NCI-H2029 (cell line): ENCODE data around the gene CHST8.
"Not testable (repeated sequence)": the region's sequence is repeated elsewhere in the genome, so short reads cannot be mapped to it uniquely, and the experiment has no call there.

ENCODE experiments used
- DNase-seq: peaks from one replicate; lab custom pipeline; 2025; lab: John Stamatoyannopoulos, UW

The CHST8 gene, protein sequence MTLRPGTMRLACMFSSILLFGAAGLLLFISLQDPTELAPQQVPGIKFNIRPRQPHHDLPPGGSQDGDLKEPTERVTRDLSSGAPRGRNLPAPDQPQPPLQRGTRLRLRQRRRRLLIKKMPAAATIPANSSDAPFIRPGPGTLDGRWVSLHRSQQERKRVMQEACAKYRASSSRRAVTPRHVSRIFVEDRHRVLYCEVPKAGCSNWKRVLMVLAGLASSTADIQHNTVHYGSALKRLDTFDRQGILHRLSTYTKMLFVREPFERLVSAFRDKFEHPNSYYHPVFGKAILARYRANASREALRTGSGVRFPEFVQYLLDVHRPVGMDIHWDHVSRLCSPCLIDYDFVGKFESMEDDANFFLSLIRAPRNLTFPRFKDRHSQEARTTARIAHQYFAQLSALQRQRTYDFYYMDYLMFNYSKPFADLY

DNA sequence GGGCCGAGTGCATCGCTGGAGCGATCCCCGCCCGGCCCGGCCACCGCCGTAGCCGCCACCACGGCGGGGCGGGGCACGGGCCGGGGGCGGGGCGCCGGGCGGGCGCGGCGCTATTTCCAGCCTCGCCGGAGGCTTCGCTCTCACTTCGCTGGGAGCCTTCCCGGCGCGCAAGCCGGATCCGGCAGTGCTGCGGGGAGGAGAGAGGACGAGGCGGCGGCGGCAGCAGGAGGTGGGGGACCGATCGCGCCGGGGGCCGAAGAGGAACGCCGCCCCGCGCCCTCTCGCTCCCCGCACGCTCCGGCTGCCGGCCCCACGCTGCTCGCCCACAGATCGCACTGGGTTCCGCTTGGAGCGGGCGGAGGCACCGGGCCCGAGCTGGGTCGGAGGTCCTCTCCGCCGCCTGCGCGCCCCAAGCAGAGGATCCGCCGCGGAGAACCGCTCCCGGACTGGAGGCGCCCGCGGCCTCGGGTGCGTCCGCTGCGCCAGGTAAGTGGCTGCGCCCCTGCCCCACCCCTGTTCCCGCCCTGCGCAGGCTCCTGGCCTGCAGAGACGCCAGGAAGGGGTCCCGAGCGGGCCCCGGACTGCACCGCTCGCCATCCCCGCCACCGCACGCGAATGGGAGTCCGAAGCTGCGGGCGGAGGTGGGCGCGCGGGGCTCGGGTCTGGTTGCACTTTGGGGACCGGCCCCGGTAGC, at the start of gene CHST8:
CHST8 (plus strand) TSS at position 143 of the 694 bp plus-strand sequence. CDS start 67,309 bp downstream, outside the sequence.
- peak; percentile 41 for DNase-seq

DNA sequence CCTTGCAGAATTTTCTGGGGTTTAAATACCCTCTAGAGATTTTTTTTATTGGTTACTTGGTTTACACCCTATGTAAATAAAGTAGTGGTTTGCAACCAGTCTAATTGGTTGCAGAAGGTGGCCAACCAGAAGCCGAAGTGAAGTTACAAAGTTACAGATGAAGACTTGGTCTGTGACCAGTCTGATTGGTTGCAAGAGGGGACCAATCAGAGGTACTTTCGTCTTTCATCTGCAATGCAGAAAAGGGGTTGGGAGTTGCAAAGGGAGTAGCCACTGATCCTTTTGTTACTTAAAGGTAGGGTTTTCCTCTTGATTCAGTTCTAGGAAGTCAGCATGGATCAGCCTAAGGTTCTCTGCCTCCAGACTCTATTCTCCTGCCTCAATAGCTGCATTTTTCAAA, 48.8 kb upstream of the CHST8 start:
- DNase-seq = no peak

DNA sequence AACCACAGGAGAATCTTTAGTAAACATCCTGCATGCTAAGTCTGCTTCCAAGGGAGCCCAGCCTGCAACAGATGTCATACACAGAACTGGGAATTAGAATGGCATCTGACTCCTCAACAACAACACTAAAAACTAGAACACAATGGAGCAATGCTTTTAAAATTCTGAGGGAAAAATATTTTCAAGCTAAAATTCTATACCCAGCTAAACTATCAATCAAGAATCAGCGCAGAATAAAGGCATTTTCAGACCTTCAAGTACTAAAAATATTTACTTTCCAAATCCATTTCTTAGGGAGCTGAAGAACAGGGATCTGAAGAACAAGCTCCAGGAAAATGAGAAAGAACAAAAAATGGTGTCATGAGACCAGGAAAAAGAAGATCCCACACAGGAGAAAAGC, 46.9 kb upstream of the CHST8 start:
- DNase-seq = no peak

DNA sequence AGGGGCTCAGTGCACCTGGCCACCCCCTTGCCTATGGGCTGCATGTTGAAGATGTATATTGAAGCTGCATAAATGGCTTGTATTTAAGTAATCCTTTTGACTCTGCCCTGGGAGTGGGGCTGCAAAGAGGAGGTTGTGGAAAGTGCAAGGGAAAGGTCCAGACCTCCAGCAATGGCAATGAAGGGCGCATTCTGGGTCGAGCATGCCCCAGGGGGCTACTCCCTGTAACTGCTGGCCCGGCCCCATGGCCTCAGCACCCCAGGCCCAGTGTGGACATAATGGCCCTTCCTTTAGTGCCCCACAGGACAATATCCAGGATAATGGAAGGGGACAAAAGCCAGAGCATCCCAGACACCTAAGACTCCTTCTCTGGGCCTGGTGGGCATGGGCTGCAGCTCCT, 43.1 kb upstream of the CHST8 start:
- DNase-seq = no peak

DNA sequence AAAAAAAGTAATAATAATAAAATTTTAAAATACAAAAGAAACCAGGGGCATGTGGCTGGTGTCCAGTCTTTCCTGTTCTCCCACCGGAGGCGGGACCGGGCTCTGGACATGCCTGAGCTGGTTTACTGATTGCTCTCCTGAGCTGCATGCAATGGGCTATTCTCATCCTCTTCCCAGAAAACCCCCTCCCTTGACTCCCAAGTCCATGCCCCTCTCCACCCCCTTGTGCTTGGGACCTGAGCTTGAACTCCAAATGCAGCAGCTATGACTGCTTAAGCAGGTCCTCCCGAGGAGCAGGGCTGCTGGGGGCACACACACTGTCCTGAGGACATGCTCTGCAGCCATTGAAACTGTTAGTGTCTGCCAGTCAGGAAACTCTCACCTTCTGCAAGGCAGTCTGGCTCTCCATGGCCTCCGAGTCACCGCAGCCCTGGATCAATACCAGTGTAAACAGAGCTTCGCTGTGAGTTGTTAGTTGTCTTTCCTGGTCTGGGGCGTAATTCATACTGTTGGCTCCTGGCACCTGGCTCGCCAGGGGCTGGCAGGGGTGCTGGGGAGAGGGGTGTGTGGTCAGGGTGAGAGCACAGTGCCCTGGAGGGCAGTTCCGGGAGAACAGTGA, 41.6 kb upstream of the CHST8 start:
- peak; percentile 81 for DNase-seq

DNA sequence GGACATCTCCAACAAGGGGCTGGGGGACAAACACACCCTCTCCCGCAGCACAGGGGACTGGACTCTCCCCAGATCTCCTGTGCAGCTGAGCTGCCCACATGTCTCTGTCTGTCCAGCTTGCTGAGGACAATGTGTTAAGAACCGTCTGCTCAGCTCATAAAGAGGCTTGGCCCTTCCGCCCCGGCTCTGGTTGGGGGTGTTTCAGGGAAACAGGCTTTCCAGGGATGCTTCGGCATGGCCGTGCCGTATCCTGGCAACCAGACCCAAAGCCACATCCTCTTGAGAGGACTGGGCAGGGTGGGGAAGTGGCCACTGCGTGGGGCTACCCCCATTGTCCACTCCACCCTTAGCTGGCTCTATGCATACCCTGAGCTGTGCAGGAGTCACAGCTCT, 41.1 kb upstream of the CHST8 start:
- peak; percentile 20 for DNase-seq

DNA sequence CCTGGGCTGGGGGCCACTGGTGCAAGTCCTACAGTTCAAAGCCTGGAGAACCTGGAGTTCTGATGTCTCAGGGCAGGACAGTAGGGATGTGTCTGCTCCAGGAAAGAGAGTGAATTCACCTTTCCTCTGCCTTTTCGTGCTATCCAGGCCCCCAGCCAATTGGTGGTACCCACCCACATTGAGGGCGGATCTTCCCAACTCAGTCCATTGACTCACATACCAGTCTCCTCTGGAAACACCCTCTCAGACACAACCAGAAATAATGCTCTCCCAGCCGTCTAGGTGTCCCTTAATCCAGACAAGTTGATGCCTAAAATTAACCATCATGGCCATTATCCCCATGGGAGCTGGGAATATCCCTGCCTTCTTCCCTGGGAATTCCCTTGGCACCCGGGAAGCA, 38.8 kb upstream of the CHST8 start:
- DNase-seq = no peak

DNA sequence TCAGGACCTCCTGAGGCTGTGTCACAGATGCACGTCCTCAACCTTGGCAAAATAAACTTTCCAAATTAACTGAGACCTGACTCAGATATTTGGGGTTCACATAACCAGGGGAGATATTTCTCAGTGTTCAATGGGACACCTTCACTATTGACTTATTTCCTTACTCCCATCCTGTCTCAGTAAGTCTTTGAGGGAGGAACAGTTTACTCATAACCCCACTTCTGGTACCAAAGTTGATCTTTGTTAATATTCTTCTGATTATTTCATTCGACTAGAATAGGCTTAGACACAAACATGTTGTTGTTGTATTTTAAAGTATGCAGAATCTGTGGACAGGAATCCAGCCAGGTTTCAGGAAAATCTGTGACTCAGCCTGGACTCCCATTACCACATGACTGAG, 34.6 kb upstream of the CHST8 start:
- DNase-seq = no peak

DNA sequence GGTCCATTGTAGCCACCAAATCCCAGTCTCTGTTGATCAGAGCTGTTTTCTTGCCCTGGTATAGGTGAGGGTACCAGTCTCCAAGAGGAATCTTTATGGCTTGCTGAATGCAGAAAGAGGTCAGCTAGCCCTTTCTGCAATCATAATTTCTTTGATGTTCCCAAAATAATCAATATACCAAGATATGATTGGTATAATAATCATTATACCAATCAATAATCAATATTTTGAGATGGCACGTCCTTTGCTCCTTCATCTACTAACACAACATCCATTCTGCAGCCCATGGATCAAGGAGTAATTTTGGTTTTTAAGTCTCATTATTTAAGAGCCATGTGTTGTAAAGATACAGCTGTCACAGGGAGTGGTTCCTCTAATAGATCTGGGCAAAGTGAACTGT, 31.5 kb upstream of the CHST8 start:
- DNase-seq = no peak

DNA sequence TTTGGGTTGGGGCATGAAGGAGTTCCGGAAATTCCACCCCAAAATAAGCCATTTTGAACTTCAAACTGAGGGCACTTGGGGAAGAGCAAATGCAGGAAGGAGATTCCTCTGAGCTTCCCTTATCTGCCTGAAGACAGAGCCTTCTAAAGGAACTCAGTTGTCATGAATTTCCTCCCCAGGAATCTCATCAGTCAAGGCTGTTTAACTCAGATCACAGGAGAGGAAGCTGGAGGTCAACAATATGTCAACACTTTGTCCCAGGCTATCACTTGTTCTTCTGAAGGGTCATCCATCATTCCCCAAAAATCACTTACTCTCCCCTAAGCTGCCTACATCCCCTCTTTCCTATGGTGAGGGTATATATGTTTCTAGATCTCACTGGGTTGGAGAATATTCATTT, 26.0 kb upstream of the CHST8 start:
- no peak for DNase-seq

DNA sequence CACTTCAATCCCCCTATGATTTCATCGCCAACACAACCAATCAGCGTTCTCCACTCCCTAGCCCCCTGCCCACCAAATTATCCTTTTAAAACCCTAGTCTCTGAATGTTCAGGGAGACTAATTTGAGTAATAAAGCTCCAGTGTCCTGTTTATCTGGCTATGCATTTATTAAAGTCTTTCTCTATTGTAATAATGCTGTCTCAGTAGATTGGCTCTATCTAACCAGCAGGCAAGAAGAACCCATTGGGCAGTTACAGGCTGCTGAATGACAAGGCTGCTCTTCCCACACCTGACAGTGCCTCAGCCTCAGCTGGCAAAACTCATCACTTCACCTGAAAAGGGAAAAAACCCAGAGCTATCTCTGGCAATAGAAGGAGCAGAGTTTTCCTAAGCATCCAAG, 20.2 kb upstream of the CHST8 start:
- DNase-seq = no peak

DNA sequence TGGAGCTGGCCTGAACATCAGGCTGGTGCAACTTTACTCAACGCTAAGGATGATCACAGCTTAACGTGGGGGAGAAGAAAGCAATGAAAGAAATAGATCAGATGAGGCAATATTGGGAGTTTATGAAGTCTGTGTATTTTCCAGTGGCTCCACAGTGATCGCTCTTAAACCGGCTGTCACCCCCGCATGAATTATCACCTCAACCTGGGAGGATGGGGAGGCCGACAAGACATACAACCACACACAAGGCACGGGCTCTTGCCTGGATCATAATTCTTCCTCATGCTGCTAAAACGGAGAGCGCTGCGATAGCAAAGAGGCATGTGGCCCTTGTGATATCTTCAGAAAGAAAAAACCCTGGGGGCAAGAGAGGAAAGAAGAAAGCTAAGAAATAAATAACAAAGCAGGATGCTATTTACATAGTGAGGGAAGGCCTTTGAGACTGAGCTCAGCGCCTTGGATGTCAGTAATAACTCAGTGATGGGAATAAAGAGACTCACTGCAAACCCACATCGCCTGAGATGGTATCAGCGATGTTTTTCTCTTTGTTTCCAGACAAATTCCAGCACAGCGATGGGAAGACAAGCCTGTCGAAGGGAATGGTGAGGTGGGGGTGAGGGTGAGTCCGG, 19.1 kb upstream of the CHST8 start:
- no peak for DNase-seq

DNA sequence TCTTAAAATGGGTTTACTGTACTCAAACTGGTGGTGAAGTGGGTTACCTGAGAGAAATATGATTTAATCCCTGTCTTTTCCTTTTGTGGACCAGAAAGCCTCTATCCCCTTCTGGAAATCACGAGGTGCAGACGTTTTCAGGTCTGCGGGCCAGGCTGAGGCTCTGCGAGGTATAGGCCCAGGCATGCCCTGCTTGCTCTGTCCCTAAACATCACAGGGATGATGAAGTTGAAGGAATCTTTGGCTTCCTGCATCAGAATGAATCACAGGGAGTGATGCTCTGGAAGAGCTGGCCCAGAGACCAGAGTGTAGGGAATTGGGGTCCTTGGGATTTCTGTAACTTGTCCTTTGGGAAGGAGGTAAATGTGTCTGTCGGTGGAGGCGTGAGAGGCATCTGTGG, 18.4 kb upstream of the CHST8 start:
- no peak for DNase-seq

DNA sequence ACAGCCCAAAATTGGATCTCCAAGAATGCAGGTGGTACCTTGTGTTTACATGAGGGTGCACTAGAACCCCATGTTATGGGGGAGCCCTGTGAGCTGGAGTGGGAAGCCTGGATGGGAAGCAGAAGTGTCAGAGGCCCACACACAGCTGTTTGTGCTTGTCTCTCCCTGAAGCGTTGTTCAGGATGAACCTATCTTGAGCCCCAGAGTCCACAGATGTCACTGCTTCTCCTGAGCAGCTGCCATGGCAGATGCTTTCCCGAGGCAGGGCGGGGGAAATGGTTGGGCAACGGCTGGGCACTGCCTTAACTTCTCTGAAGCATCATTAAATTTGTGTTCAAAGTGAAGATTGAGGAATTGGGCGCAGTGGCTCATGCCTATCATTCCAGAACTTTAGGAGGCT, 17.1 kb upstream of the CHST8 start:
- DNase-seq = no peak

DNA sequence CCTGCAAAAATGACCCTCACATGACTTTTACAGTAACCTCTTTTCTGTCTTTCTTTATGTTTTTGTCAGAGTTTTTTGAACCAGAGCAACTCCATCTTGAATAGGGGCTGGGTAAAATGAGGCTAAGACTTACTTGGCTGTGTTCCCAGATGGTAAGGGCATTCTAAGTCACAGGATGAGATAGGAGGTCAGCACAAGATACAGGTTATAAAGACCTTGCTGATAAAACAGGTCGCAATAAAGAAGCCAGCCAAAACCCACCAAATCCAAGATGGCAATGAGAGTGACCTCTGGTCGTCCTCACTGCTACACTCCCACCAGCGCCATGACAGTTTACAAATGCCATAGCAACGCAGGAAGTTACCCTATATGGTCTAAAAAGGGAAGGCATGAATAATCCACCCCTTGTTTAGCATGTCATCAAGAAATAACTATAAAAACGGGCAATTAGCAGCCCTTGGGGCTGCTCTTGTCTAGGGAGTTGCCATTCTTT, 15.9 kb upstream of the CHST8 start:
- not testable (repeated sequence) for DNase-seq

DNA sequence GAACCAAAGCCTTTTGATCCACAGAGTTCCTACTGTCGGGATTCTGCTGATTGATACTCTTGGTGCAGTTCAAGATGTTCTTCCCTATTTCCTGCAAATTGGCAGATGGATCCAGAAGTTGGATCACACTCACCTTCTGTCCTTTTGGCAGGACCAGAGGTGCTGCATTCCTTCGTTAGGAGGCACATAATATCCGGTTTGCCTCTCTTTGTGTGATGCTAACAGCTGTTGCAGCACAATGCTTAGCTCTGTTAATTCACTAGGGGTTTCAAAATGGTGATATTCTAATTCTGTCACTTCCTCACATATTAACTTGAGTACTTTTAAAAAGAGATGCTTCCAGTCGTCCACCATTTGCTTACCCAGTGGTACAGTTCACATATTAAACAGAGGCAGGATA, 15.2 kb upstream of the CHST8 start:
- no peak for DNase-seq

DNA sequence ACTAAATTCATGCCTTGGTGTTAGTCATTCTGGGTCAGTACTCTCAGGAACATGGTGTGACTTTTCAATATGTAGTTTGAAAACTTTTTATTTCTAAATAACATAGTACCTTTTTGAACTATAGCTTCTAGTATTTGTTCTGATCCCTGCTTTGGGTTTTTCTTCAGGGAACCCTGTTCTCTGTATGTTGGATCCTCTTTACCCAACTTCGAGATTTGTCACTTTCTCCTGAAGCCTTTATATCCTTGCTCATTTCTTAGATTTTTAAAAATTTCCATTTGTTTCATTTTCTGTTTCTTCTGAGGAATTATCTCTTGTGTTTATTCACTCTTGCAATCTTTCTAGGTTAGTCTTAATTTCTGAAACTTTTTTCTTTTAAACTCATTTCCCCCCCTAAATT, 12.4 kb upstream of the CHST8 start:
- no peak for DNase-seq

DNA sequence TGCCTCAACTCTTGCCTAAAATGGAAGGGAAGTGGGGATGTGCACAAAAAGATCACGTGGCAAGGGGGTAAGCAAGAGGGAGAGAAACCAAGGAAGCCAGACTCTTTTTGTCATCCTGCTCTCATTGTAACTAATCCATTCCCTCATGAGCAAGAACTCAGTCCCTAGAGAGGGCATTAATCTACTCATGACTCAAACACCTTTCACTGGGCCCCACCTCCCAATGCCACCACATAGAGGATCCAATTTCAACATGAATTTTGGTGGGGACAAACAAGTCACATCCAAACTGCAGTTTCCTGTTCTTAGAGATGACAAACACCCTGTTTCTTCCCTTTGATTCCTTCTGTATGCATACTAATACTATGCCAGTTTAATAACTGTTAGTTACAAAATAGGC, 11.2 kb upstream of the CHST8 start:
- DNase-seq = no peak

DNA sequence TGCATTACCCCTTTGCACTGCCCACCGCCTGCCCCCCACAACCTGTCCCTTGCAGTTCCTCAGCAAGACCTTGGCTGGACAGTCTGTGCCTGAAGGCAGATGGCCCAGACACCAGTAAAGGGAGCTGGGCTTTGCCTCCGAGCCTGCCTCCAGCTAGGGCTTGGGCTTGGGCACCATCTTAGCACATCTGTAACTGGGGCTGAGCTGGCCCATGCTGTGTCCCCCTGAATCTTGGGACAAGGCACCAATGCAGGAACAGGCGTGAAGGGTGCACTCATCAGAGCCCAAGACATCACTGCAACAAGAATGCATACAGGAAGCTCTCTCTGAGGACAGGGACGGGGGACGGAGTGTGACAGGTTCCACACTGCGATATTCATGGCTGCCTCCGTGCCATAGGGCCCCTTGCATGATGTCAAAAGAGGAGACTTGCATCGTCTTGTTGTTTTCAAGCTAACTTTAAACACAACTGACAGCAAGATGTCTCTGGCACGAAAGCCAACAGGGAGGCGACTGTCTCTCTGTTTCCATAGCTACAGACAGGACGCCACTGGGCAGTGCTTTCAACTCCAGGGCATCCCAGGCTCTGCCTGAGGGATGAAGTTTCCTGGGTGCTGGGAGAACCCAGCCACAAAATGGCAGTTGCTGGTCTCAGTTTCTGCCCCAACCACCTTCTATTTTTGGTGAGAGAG, 8.7 kb upstream of the CHST8 start:
- DNase-seq = no peak

DNA sequence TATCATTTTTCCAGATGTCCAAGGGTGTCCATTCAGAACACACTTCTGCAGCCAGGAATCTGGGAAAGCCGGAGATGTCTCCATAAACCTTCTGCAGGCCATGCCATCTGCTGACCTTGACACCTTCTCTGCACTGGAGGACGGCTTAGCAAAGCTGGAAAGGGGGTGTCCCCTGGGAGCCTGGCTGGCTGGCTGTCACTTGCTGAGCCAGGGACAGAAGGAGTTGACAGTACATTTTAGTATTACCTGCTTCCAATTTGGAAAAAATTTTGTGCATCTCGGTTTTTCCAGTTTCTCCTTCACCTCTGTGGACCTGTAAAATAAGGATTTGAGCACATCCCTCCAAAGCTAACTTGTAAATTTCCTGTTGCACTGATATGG, 8.1 kb upstream of the CHST8 start:
- no peak for DNase-seq

DNA sequence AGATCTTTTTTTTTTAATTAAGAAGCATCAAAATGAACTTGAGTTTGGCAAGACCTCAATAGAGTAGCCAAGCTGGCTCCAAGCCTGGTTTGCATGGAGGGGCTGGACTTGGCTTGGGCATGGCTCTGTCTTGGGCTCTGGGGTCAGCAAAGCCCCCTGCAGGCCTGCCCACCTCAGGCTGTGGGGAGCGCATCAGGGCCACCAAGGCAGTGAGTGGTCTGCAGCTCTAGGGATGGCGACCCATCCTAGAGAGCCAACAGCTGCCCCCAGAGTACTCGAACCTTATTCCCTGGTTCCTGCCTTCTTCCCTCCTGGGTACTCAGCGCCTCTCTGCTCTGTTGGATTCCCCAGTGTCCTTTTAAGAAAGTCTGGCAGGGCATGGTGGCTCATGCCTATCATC, 5.4 kb upstream of the CHST8 start:
- DNase-seq = no peak

DNA sequence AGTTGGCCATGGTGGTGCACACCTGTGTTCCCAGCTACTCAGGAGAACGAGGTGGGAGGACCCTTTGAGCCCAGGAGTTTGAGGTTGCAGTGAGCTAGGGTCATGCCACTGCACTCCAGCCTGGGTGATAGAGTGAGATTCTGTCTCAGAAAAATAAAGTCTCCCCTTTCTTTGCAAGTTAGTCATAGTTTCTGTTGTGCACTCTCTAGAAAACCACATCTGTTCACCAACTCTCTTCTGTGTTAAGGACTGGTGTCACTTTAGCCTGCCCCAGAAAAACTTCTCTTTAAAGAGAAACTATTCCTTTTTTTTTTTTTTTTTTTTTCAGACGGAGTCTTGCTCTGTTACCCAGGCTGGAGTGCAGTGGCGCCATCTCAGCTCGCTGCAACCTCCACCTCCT, 4.9 kb upstream of the CHST8 start:
- DNase-seq = no peak
